Mammary epithelial cell (primary cell): ENCODE measurements around the gene UPK1B.

Experiments used
- EZH2 ChIP-seq: IDR thresholded peaks from 2 replicates; pipeline ENCODE4 v1.6.1; 2012; ENCODE audit warnings: low read length, inconsistent platforms, borderline replicate concordance
- TF ChIP-seq, protein P1 (sequence below), 2 donors: IDR thresholded peaks in 1 of 2; conservative IDR thresholded peaks in 1 of 2; 2 replicates each; pipeline ENCODE4 v1.5.1; 2011 to 2012; ENCODE audit warnings: inconsistent platforms in 2 of 2, low read length in 2 of 2, mild to moderate bottlenecking in 2 of 2, control low read depth in 1 of 2, low read depth in 1 of 2; ENCODE audit not compliant: insufficient read depth in 1 of 2; ENCODE audit errors: extremely low read depth in 1 of 2

DNA sequence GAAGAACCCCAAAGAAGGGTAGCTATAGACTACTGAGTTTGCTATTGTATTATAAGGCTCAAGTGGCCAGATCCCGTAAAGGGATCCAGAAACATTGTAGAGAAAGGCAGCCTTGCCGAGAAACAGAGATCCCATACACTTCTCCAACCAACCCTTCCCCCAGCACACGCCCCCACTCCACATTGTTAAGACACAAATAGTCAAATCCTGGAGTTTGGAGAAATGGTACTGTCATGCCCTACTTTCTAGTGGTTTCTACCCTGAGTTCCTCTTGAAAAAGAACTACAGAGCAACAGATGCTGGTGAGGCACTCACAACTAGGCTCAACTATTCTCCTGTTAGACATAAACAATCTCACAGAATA, 34.1 kb downstream of the UPK1B start:
- TF ChIP-seq, protein P1, sequence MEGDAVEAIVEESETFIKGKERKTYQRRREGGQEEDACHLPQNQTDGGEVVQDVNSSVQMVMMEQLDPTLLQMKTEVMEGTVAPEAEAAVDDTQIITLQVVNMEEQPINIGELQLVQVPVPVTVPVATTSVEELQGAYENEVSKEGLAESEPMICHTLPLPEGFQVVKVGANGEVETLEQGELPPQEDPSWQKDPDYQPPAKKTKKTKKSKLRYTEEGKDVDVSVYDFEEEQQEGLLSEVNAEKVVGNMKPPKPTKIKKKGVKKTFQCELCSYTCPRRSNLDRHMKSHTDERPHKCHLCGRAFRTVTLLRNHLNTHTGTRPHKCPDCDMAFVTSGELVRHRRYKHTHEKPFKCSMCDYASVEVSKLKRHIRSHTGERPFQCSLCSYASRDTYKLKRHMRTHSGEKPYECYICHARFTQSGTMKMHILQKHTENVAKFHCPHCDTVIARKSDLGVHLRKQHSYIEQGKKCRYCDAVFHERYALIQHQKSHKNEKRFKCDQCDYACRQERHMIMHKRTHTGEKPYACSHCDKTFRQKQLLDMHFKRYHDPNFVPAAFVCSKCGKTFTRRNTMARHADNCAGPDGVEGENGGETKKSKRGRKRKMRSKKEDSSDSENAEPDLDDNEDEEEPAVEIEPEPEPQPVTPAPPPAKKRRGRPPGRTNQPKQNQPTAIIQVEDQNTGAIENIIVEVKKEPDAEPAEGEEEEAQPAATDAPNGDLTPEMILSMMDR (conservative IDR thresholded peaks at IDR 0.05 in 1 of 2, IDR thresholded peaks at IDR 0.05 in 1 of 2; ENCODE audit: extremely low read depth in 1 of 2, insufficient read depth in 1 of 2, low read depth in 1 of 2, low read length in 2 of 2): no peak
- no peak for TF ChIP-seq EZH2
